NCI-H1436 treated with DMSO at 0.1 percent for 48 hours (cell line): ENCODE data around the gene SLC25A51.

Source experiments
- DNase-seq: peaks from one replicate; lab custom pipeline; 2025; lab: John Stamatoyannopoulos, UW

SLC25A51 gene

GRCh38 chr9:37937366-37937765 lies 33.4 kb upstream of the SLC25A51 start:
- no peak for DNase-seq

GRCh38 chr9:37936965-37937364 lies 33.0 kb upstream of the SLC25A51 start:
- DNase-seq = no peak

- DNase-seq = no peak
Observed at GRCh38 chr9:37936376-37936775, 32.4 kb upstream of the SLC25A51 start.

- no peak for DNase-seq
Observed at GRCh38 chr9:37935096-37935495, 31.2 kb upstream of the SLC25A51 start.

- no peak for DNase-seq
Observed at GRCh38 chr9:37931592-37931991, 27.7 kb upstream of the SLC25A51 start.

GRCh38 chr9:37929441-37929895 lies 25.5 kb upstream of the SLC25A51 start:
- no peak for DNase-seq

GRCh38 chr9:37928552-37929430 lies 24.9 kb upstream of the SLC25A51 start:
- no peak for DNase-seq

- no peak for DNase-seq
Observed at GRCh38 chr9:37927601-37928551, 23.9 kb upstream of the SLC25A51 start.

- peak; percentile 44 for DNase-seq
Observed at GRCh38 chr9:37927132-37927531, 23.2 kb upstream of the SLC25A51 start.

- no peak for DNase-seq
Observed at GRCh38 chr9:37926737-37927118, 22.8 kb upstream of the SLC25A51 start.

GRCh38 chr9:37925786-37926736 lies 22.1 kb upstream of the SLC25A51 start:
- DNase-seq = no peak

- no peak for DNase-seq
Observed at GRCh38 chr9:37925006-37925405, 21.1 kb upstream of the SLC25A51 start.

- no peak for DNase-seq
Observed at GRCh38 chr9:37924538-37924937, 20.6 kb upstream of the SLC25A51 start.

GRCh38 chr9:37923796-37924427 lies 20.0 kb upstream of the SLC25A51 start:
- no peak for DNase-seq

GRCh38 chr9:37923118-37923795 lies 19.3 kb upstream of the SLC25A51 start:
- DNase-seq = no peak

GRCh38 chr9:37922363-37923117 lies 18.6 kb upstream of the SLC25A51 start:
- no peak for DNase-seq

GRCh38 chr9:37921546-37922300 lies 17.8 kb upstream of the SLC25A51 start:
- DNase-seq = no peak

GRCh38 chr9:37921168-37921510 lies 17.2 kb upstream of the SLC25A51 start:
- no peak for DNase-seq
